Breast epithelium (tissue), 3 donors: ENCODE measurements around the gene TANC1.

ENCODE experiments used
- POLR2AphosphoS5 ChIP-seq, 3 donors: sonication (generic); formaldehyde crosslinking; IDR thresholded peaks; one replicate each; pipeline ENCODE4 v1.6.1; 2017; ENCODE audit warnings: antibody characterized with exemption in 3 of 3
- TF ChIP-seq, protein P1 (sequence below), 3 donors: fragments of 450-650 bp; IDR thresholded peaks; one replicate each; pipeline ENCODE4 v1.5.1; 2016 to 2017; ENCODE audit warnings: antibody characterized with exemption in 3 of 3, mild to moderate bottlenecking in 3 of 3, moderate library complexity in 3 of 3

GRCh38 chr2:159130302-159130701 lies 161.9 kb downstream of the TANC1 start:
- TF ChIP-seq, protein P1, sequence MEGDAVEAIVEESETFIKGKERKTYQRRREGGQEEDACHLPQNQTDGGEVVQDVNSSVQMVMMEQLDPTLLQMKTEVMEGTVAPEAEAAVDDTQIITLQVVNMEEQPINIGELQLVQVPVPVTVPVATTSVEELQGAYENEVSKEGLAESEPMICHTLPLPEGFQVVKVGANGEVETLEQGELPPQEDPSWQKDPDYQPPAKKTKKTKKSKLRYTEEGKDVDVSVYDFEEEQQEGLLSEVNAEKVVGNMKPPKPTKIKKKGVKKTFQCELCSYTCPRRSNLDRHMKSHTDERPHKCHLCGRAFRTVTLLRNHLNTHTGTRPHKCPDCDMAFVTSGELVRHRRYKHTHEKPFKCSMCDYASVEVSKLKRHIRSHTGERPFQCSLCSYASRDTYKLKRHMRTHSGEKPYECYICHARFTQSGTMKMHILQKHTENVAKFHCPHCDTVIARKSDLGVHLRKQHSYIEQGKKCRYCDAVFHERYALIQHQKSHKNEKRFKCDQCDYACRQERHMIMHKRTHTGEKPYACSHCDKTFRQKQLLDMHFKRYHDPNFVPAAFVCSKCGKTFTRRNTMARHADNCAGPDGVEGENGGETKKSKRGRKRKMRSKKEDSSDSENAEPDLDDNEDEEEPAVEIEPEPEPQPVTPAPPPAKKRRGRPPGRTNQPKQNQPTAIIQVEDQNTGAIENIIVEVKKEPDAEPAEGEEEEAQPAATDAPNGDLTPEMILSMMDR (IDR thresholded peaks at IDR 0.05): no peak
- no peak for TF ChIP-seq POLR2AphosphoS5 (IDR thresholded peaks at IDR 0.05)
